Inflammatory macrophage treated with lipopolysaccharide for 1 hour (primary cell): ENCODE results near the gene LGALS9.

Experiments
- DNase-seq, 2 donors: peaks; one replicate each; pipeline ENCODE4 v3.0.0-alpha.2; 2020 to 2022

Gene LGALS9

DNA sequence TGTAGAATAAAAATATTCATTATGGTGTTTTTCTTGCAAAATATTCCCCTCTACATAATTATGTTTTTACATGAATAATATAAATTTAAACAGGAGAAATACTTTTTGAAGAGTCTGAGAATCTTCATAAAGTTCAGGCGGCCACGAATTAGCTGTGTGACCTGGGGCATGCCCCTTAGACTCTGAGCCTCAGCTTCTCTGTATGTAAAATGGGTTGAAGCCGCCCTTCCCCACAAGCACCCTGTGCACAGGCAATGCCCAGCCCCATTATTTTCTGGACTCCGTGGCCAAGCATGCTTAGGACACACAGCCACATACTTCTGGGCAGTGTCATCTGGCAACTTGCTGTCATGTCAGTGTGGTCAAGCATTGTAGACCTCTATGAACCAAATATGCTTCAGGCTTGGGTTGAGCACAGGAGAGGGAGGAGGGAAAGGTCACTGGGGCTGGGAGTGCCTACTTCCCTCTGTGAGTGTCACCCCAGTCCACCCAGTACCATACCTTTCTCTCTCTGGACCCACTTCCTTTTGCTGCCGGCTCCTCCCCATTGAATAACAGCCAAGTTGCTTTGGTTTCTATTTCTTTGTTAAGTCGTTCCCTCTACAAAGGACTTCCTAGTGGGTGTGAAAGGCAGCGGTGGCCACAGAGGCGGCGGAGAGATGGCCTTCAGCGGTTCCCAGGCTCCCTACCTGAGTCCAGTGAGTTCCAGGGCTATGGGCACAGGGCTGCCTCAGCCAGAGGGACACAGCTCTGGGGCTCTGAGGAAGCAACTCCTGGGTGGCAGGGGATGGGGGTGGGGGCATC, at the start of gene LGALS9:
LGALS9 (plus strand) TSS at position 582 of the 804 bp plus-strand sequence; CDS start at position 660, 78 bp downstream.
- DNase-seq, result peak; percentile 64 to 69

GRCh38 chr17:27582696-27583095, 48.3 kb upstream of the LGALS9 start:
- no peak for DNase-seq

- DNase-seq, result no peak
Measured at GRCh38 chr17:27585153-27585681, 45.8 kb upstream of the LGALS9 start.

DNA sequence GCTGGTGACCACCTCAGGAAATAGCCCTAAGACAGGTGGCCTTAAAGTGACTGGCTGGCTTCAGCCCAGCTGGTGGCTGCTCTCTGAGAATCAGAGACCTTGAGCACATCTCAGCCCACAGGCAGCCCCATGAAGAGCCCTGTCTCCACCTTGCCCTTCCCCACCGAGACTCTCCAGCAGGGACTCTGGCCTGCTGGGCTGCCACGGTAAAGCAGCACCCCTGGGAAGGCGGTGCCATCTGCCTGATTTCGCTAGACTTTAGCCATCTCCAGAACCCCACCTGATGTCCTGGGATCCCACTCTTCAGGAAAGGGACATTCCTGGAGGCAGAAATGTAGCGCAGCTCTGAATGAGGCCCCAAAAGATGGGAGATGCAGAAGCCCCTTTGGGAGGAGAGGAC, 45.2 kb upstream of the LGALS9 start:
- no peak for DNase-seq

- no peak for DNase-seq
Measured at GRCh38 chr17:27586203-27586721, 44.7 kb upstream of the LGALS9 start.

DNA sequence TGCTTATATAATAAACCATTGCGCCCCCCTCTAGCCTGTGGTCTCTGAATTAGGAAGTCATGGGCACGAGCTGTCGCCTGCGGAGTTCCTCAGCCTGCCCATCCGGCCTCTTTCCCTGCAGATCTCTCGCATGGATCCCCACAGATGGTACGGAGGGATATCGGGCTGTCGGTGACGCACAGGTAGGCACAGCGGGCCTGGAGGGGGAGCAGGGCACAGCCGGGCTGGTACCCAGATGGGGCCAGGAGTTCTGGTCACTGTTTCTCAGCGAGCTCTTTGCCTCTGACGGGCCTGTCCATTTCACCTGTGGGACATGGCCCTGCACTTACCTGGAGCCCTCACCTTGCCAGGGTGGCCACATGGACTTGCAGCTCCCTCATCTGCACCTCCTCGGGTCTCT, 42.6 kb upstream of the LGALS9 start:
- DNase-seq, result no peak

GRCh38 chr17:27590864-27591263, 40.1 kb upstream of the LGALS9 start:
- no peak for DNase-seq

DNA sequence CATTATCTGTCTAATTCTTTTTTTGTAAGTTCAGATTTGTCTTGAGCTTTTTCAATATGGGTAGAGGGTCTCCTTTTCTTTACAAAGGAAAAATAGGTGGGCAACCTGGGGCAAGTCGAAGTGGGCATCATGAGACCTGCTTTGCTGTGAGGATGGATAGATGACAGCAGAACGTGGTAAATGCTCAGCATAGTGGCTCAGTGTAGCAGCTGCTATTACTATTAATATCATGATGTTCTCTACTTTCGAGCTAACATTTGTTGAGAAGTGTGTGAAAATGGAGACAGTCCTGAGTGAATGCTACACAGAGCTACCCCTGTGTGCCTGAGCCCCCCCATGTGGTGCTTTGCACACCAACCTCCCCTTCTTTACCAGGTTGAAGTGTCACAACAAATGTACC, 39.0 kb upstream of the LGALS9 start:
- DNase-seq, result no peak

- no peak for DNase-seq
Measured at GRCh38 chr17:27593232-27593856, 37.6 kb upstream of the LGALS9 start.

GRCh38 chr17:27593857-27594255, 37.1 kb upstream of the LGALS9 start:
- no peak for DNase-seq

GRCh38 chr17:27595208-27595607, 35.8 kb upstream of the LGALS9 start:
- DNase-seq, result no peak

GRCh38 chr17:27596096-27596495, 34.9 kb upstream of the LGALS9 start:
- DNase-seq, result no peak

- DNase-seq, result no peak
Measured at GRCh38 chr17:27596566-27597187, 34.3 kb upstream of the LGALS9 start.

DNA sequence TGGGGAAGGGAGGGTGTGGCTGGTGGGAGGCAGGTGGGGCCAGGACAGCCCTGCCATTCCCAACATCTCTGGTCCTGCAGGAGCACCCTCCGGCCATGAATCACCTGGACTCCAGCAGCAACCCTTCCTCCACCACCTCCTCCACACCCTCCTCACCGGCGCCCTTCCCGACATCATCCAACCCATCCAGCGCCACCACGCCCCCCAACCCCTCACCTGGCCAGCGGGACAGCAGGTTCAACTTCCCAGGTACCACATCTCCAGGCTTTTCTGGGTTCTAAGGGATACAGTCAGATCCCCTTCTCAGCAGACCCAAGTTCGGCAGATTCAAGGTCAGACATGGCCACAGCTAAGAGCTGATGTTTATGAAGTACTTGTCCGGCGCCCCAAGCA, 33.8 kb upstream of the LGALS9 start:
- DNase-seq, result no peak

DNA sequence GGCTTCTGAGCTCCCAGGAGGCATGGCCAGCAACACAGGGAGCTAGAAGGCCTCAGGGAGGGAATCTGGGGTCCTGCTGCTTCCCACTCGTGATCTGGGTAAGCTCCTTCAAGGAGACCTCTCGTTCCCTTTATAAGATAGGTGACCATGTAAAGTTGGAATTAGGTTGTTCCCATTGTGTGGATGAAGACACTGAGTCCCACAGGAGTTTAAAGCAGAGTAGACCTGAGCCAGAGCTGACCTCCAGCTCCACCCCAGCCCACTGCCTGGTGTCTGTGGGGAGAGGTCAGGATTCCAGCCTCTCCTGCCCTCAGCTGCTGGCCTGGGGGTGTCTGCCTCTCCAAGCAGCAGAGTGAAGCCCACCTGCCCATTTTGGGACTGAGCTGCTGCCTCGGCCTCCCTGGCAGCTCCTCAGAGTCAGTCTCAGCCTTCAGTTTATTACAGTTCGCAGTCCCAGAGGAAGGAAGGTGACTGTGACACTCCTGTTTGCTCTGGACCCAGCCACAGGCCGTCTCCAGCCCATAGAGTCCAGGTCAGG, 33.1 kb upstream of the LGALS9 start:
- DNase-seq, result no peak

- no peak for DNase-seq
Measured at GRCh38 chr17:27598337-27599050, 32.5 kb upstream of the LGALS9 start.

GRCh38 chr17:27600471-27600870, 30.5 kb upstream of the LGALS9 start:
- no peak for DNase-seq

DNA sequence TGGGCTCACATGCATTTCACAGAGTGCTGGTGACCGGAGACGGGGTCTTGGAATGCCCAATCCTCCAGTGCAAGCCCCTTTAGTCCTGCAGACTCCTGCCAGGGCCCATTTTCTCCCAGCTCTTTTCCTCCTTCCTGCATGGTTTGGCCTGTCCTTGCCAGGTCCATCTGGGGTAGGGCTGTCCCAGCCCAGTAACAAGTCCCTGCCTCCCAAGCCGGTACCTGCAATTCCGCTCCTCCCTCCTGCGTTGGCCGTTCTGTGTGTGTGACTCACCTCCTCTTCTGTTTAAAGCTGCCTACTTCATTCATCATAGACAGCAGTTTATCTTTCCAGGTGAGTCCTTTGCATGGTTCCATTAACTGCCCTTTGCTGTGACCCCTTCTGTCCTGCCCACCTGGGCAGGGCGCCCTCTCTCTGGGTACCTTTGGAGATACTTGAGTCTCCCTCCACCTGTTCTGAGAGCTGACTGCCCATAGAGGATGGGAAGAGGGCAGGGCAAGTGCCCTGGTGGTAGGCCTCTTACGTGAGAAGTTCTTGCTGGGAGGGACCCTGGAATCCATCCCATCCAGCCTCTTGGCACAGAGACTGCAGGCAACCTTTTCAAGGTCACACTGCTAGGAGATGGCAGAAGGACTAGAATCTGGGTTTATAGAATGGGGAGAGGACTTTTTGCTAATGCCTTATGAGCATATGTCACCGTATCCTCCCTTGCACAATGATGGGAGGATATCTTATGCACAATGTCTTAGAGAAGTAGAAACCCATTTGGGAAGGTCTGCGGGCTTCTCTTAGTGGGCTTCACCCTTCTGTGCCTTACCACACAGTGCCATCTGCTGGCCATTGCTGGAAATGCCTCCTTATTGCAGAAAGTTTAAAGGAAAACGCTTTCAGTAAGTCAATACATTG, 29.7 kb upstream of the LGALS9 start:
- peak; percentile 52 to 94 for DNase-seq

DNA sequence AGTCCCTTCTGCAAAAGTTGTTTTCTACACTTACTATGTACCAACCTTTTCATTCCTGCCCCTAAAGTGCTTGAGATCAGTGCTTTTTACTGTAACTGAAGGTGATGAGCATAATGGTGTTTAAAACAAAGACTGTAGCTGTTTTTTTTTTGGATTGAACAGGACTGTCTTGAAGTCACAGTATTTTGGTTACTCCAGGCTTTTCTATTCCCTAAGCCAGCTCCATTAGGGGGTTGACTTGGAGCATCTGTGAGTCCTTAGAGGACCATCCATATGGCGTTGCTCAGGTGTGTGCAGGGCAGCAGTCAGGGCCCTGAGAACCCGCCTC, 29.0 kb upstream of the LGALS9 start:
- no peak for DNase-seq

GRCh38 chr17:27602721-27603420, 28.1 kb upstream of the LGALS9 start:
- peak; percentile 34 to 81 for DNase-seq

DNA sequence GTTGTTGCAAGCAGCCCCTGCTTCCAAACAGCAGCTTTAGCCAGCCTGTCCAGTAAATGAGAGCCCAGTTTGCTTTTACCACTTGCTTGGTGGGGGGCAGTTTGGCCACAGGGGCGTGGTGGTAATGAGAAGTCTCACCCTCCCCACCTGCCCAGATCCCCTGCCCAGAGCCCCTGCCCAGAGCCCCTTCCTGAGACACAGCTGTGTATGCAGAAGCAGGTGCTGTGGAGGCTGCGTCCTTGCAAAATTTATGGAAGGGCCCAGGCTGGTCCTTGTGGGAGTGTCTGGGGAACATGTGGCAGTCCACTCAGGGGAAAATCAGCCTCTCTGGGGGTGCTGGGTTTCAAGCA, 27.6 kb upstream of the LGALS9 start:
- no peak for DNase-seq
